Measurements from ENCODE around the gene CDH26.

- TF ChIP-seq CTCF (IDR thresholded peaks at IDR 0.05 in 2 of 3, conservative IDR thresholded peaks at IDR 0.05 in 1 of 3; ENCODE audit: control insufficient read depth in 2 of 3, extremely low read depth in 1 of 3, insufficient read depth in 1 of 3, low read depth in 3 of 3, low read length in 3 of 3) (no peak), SMC3 (IDR thresholded peaks at IDR 0.05; ENCODE audit: borderline replicate concordance, low read length) (no peak), TCF12 (IDR thresholded peaks at IDR 0.05; ENCODE audit: low read depth, low read length) (no peak), BACH1 (IDR thresholded peaks at IDR 0.05; ENCODE audit: borderline replicate concordance) (no peak), POLR2A (IDR thresholded peaks at IDR 0.05; ENCODE audit: low read depth, low read length) (no peak), FOXM1 (IDR thresholded peaks at IDR 0.05; ENCODE audit: low read depth, low read length) (no peak)
Measured at GRCh38 chr20:59984541-59984940, 26.3 kb downstream of the CDH26 start.
